Endothelial cell of umbilical vein (primary cell): Measurements from ENCODE around the gene HFE. TPM values are rescaled to one million over a fixed set of nuclear protein-coding genes. Genes with fewer than 3 reads are reported as not detected.

Experiments
- BruUV-seq: library from RNA; stranded (reverse); fragments of 400-500 nt; replicated peaks from 2 replicates; lab custom pipeline; 2021; lab: Mats Ljungman, UMichigan
- CTCF ChIA-PET: fragments of 300-600, 350-600 bp; sonication (Branson Sonifier 250); formaldehyde crosslinking; loops from one replicate; lab custom pipeline; 2021; ENCODE audit warnings: antibody characterized with exemption, inconsistent platforms; lab: Charles Lee
- POLR2A ChIA-PET: fragments of 300-600, 350-600 bp; sonication (Branson Sonifier 250); formaldehyde crosslinking; loops from one replicate; lab custom pipeline; 2021; ENCODE audit warnings: antibody characterized with exemption, inconsistent platforms; lab: Charles Lee
- DNase-seq: peaks from one replicate; pipeline ENCODE4 v3.0.0-alpha.2; 2011; ENCODE audit warnings: low read depth, low spot score
- FAIRE-seq: peaks from 2 replicates; lab custom pipeline; 2011; peaks lifted over from hg19 to GRCh38; lab: Jason Lieb, UNC
- H2AFZ ChIP-seq: 2 replicates; pipeline ENCODE4 v1.6.0; 2012; ENCODE audit warnings: low read depth, low read length, control low read depth, inconsistent platforms
- H3K27ac ChIP-seq: 2 replicates; pipeline ENCODE4 v1.5.1; 2011; ENCODE audit warnings: low read depth, mild to moderate bottlenecking, control low read depth, low read length, moderate library complexity; ENCODE audit not compliant: insufficient read depth
- H3K27me3 ChIP-seq, 2 experiments: 2 replicates each; pipeline versions ENCODE4 v1.6.0 to v1.6.1; 2011; ENCODE audit warnings: low read length in 2 of 2, mixed read lengths in 1 of 2; ENCODE audit not compliant: control insufficient read depth in 2 of 2, insufficient read depth in 2 of 2
- H3K36me3 ChIP-seq, 2 experiments: 2 replicates in 1 of 2; 3 replicates in 1 of 2; pipeline ENCODE4 v1.5.1; 2011; ENCODE audit warnings: low read length in 2 of 2, mild to moderate bottlenecking in 1 of 2, moderate library complexity in 1 of 2; ENCODE audit not compliant: control insufficient read depth in 2 of 2, insufficient read depth in 2 of 2; ENCODE audit errors: extremely low read depth in 1 of 2
- H3K4me1 ChIP-seq: 3 replicates; pipeline ENCODE4 v1.5.1; 2011; ENCODE audit warnings: mild to moderate bottlenecking, low read length; ENCODE audit not compliant: control insufficient read depth, insufficient read depth; ENCODE audit errors: extremely low read depth
- H3K4me2 ChIP-seq: 2 replicates; pipeline ENCODE4 v1.6.1; 2011; ENCODE audit warnings: low read length, control low read depth, mixed read lengths; ENCODE audit not compliant: insufficient read depth
- H3K4me3 ChIP-seq, 3 experiments: fragments of 200-600 bp in 1 of 3; sonication (generic), shearing (Covaris generic) in 1 of 3; replicated peaks in 1 of 3; 2 replicates each; pipeline ENCODE4 v1.5.1; 2011 to 2016; ENCODE audit warnings: control low read depth in 3 of 3, low read length in 3 of 3, mild to moderate bottlenecking in 2 of 3, inconsistent platforms in 1 of 3, low read depth in 1 of 3, moderate library complexity in 1 of 3; ENCODE audit not compliant: insufficient read depth in 1 of 3
- H3K79me2 ChIP-seq: 2 replicates; pipeline ENCODE4 v1.6.0; 2012; ENCODE audit warnings: low read length, inconsistent platforms; ENCODE audit not compliant: control insufficient read depth, insufficient read depth
- H3K9ac ChIP-seq: replicated peaks from 2 replicates; pipeline ENCODE3; 2011; ENCODE audit warnings: low read length, control low read depth; ENCODE audit not compliant: insufficient read depth; ENCODE audit errors: extremely low read depth
- H3K9me1 ChIP-seq: replicated peaks from 3 replicates; pipeline ENCODE4 v1.6.0; 2011; ENCODE audit warnings: mild to moderate bottlenecking, low read length; ENCODE audit not compliant: control insufficient read depth, insufficient read depth; ENCODE audit errors: extremely low read depth
- H3K9me3 ChIP-seq: replicated peaks from 2 replicates; pipeline ENCODE4 v1.5.1; 2012; ENCODE audit warnings: low read length, inconsistent platforms; ENCODE audit not compliant: control insufficient read depth, insufficient read depth
- H4K20me1 ChIP-seq: replicated peaks from 2 replicates; pipeline ENCODE3; 2011; ENCODE audit warnings: mild to moderate bottlenecking, low read length; ENCODE audit not compliant: control insufficient read depth, insufficient read depth; ENCODE audit errors: extremely low read depth
- CTCF ChIP-seq, 2 donors: IDR thresholded peaks; 1 replicate in 1 of 2; 2 replicates in 1 of 2; pipeline ENCODE4 v1.5.1; 2011; ENCODE audit warnings: low read length in 2 of 2, mild to moderate bottlenecking in 2 of 2, moderate library complexity in 2 of 2, control low read depth in 1 of 2, inconsistent platforms in 1 of 2, low read depth in 1 of 2; ENCODE audit not compliant: insufficient read depth in 1 of 2; ENCODE audit errors: extremely low read depth in 1 of 2
- EZH2 ChIP-seq: IDR thresholded peaks from 2 replicates; pipeline ENCODE4 v1.6.1; 2012; ENCODE audit warnings: borderline replicate concordance, low read depth, mild to moderate bottlenecking, moderate library complexity, low read length, inconsistent platforms; ENCODE audit not compliant: severe bottlenecking
- FOS ChIP-seq: IDR thresholded peaks from 2 replicates; pipeline ENCODE4 v1.6.1; 2011; ENCODE audit warnings: mild to moderate bottlenecking, low read length, moderate library complexity, borderline replicate concordance; ENCODE audit not compliant: insufficient read depth
- GATA2 ChIP-seq: IDR thresholded peaks from 2 replicates; pipeline ENCODE4 v1.7.0; 2011; ENCODE audit warnings: low read depth, mild to moderate bottlenecking, moderate library complexity, mixed read lengths, low read length; ENCODE audit not compliant: insufficient read length, insufficient read depth
- JUN ChIP-seq: IDR thresholded peaks from 2 replicates; pipeline ENCODE4 v1.6.1; 2011; ENCODE audit warnings: borderline replicate concordance, low read depth; ENCODE audit not compliant: insufficient read length, insufficient read depth
- MAX ChIP-seq: IDR thresholded peaks from 2 replicates; pipeline ENCODE4 v1.6.1; 2011; ENCODE audit not compliant: insufficient read depth, insufficient read length
- dilution Hi-C: fragments of 300-500 bp; cut with MboI; formaldehyde crosslinking; loops from one replicate; pipeline ENCODE4 v1.15.0; 2019; ENCODE audit warnings: low sequenced_read_pairs; ENCODE audit not compliant: extremely low pct_ligation_motif_present
- intact Hi-C: fragments of 100-400 bp; cut with micrococcal nuclease; formaldehyde crosslinking; loops from one replicate; pipeline ENCODE4 v1.10.0; 2022
- polyA plus RNA-seq, 4 experiments: library from polyadenylated mRNA; depleted of rRNA in 3 of 4; stranded (reverse) in 3 of 4; unstranded in 1 of 4; fragments of >200 nt; gene quantifications; 2 replicates each; pipeline versions ENCODE4 v1.2.1 to v1.2.3, GENCODE V29; 2011 to 2012; ENCODE audit warnings: missing spikeins in 1 of 4
- total RNA-seq: library from RNA; stranded (reverse); gene quantifications from 2 replicates; pipeline ENCODE4 v1.2.3, GENCODE V29; 2021

HFE gene
- total and polyA plus RNA-seq, 2 donors (not counting 3 experiments of a cell fraction or from before 2014, with no cell fraction given), result 6.3 to 8.1 TPM

GRCh38 chr6:26122402-26122792 lies 35.2 kb downstream of the HFE start:
- peak overlapping the region; percentile 73 for H3K4me2 ChIP-seq
- TF ChIP-seq MAX (no peak), CTCF (IDR thresholded peaks at IDR 0.05; ENCODE audit: extremely low read depth in 1 of 2, insufficient read depth in 1 of 2, low read depth in 1 of 2, low read length in 2 of 2) (no peak), EZH2 (no peak), JUN (no peak), GATA2 (no peak), FOS (no peak)
- peaks cover 14% of the 10 kb centered on the region for H3K79me2 ChIP-seq
- peak overlapping the region in 1 of 3 experiments; percentile 97 for H3K4me3 ChIP-seq
- H3K4me1 ChIP-seq, result peaks cover 6% of the 10 kb centered on the region
- H3K9me1 ChIP-seq, result no peaks in the 10 kb centered on the region
- H4K20me1 ChIP-seq, result no peaks in the 10 kb centered on the region
- peak overlapping the region; percentile 70 for H3K27ac ChIP-seq
- dilution Hi-C loops, result no loop called here
- intact Hi-C loops, result loop anchor here (2.0 to 5.0 kb wide), 2 partner anchors 148 to 1745 kb away; a partner anchor contains a TSS
- CTCF ChIA-PET, result interaction anchor here (1.3 to 4.1 kb wide), 5 partner anchors 26 to 95 kb away, joined by 3 to 28 read pairs (median 10); a partner anchor contains a TSS
- BruUV-seq, result no TSS peak
- FAIRE-seq (no peak), DNase-seq (no peak)
- peak overlapping the region; percentile 10 for H2AFZ ChIP-seq
- POLR2A ChIA-PET, result interaction anchor here (0.6 to 5.8 kb wide), 11 partner anchors 19 to 1021 kb away, joined by 3 to 265 read pairs (median 25); a partner anchor contains a TSS
- no peaks in the 10 kb centered on the region for H3K27me3 ChIP-seq
- H3K36me3 ChIP-seq, result no peaks in the 10 kb centered on the region
- no peaks in the 10 kb centered on the region for H3K9me3 ChIP-seq
- H3K9ac ChIP-seq, result peak overlapping the region; percentile 76
